ENCODE measurements around the gene RNF208.
"Not testable (repeated sequence)": the region's sequence is repeated elsewhere in the genome, so short reads cannot be mapped to it uniquely, and the experiment has no call there.

RNF208 gene

DNA sequence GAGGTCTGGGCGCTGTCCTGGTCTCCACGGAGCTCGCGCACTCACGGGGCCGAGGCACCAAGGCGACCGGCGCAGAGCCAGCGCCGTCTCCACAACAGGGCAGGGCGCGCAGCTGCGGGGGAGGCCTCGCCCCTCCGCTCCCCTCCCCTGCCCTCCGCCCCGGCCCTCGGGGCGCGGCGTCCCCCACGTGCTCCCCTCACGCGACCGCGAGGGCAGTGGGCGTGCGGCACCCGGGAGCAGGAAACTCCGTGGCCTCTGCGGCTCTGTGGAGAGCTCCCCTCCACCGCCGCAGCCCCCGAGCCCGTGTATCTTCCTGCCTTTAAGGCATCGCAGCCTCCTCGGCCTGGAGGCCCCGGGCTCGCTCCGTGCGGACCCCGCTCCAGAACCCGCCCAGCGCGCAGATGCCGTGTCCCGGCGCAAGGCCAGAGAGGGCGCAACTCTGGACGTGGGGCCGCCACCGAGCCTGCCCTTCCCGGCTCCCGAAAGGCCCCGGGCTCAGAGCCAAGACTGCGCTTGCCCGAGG, 18.3 kb upstream of the RNF208 start:
- peak; percentile 60 for DNase-seq (ENCODE audit: low read depth)

DNA sequence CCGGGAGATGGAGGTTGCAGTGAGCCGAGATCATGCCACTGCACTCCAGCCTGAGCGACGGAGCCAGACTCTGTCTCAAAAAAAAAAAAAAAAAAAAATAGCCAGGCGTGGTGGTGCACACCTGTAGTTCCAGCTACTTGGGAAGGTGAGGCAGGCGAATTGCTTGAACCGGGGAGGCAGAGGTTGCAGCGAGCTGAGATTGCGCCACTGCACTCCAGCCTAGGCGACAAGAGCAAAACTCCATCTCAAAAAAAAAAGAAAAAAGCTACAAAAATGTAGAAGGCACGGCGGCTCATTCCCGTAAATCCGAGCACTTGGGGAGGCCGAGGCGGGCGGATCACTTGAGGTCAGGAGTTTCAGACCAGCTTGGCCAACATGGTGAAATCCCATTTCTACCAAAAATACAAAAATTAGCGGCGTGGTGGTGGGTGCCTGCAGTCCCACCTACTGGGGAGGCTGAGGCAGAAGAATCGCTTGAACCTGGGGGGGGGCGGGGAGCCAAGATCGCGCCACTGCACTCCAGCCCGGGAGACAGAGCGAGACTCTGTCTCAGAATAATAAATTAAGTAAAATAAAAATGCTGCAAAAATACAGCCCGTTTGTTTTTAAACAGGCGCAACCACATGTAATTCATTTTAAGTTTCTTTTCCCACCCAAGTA, 17.6 kb upstream of the RNF208 start:
- DNase-seq (ENCODE audit: low read depth) = not testable (repeated sequence)

DNA sequence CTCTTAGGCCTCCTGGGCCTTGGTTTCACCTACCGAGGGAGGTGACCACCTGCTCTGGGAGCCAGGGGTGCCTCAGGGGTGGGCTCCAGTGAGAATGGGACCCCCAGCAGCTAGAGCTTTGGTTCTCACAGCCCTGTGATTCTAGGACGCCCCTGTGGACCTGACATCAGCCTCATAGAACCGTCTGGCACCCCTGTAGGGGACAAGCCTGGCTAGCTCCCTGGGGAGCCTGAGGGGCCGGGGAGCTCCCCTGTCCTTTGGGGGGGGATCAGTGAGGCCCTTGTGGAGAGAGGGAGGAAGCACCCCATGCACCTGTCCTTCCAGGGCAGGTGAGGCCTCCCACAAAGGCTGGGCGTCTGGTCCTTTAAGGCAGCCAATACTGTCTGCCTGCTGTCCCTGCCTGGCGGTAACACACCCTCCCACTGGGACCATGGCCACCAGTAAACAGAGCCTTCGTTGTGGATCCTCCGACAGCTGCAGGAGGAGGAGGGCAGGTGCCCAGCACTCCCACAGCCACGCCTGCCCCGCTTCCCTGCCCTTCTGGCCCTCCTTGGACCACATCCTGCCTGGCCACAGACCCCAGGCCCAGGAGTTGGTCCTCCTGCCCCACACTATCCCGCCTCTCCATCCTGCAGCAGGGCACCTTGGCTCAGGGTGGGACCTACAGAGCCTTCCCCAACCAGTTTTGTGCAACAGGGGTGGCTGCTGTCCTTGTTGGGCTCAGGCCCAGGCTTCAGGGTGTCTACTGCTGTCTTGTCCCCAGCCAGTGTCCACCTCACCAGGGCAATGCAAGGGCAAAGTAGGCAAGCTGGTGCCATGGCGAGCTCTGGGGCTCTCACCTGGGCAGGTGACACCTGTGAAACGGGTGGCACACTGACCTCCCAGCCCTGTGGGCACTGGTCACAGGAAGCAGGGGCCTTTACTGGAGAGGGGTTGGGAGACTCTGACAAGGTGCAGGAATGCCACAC, 16.0 kb upstream of the RNF208 start:
- DNase-seq (ENCODE audit: low read depth) = no peak

DNA sequence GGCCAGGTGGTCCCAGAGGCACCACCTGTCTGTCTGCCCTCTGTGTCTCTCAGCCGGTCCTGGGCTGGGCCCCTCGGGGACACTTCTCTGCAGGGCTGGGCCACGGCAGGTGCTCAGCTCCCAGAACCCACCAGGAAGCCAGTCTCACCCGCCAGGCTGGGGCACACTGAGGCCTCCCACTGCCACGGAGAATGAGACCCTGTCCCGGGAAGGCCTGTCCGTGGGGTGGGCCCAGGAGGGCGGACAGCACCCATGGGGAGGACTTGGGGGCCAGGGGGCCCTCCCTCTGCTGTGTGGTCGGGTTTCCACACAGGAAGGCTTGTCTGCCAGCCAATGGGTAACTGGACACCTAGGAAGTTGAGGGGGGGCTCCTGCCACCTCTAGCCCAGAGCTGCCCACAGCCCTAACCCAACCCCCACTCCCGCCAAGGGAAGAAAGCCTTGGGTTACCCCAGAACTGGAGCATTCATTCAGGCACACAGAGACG, 14.9 kb upstream of the RNF208 start:
- no peak for DNase-seq (ENCODE audit: low read depth)

DNA sequence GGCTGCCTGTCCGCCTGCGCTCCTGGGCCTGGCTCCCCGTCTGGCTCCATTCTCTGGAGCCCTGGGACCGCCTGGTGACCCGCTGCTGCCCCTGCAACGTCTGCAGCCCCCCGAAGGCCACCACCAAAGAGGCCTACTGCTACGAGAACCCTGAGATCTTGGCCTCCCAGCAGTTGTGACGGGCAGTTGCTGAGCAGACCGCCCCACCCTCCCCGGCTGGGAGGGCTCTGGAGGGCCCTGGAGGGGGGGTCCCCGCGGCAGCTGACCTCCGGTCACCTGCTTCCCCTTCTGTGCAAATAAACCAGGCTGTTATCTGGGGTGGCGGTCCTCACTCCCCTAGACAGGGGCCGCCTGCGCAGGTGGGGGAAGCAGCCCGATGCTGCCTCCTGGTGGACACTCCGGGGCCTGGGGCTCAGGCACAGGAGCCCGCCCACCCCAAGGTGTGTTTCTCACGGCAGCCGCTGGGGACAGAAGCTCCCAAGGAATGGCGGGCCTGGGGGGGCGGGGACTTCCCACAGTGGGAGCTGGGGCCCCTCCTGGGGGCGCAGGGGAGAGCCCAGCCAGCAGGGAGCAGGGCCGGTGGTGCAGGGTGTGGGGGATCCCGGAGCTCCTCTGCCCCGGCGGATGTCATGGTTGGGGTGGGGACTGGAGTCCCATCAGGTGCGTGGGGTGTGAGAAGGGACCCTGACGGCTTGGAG, 14.3 kb upstream of the RNF208 start:
- peak; percentile 86 for DNase-seq (ENCODE audit: low read depth)

DNA sequence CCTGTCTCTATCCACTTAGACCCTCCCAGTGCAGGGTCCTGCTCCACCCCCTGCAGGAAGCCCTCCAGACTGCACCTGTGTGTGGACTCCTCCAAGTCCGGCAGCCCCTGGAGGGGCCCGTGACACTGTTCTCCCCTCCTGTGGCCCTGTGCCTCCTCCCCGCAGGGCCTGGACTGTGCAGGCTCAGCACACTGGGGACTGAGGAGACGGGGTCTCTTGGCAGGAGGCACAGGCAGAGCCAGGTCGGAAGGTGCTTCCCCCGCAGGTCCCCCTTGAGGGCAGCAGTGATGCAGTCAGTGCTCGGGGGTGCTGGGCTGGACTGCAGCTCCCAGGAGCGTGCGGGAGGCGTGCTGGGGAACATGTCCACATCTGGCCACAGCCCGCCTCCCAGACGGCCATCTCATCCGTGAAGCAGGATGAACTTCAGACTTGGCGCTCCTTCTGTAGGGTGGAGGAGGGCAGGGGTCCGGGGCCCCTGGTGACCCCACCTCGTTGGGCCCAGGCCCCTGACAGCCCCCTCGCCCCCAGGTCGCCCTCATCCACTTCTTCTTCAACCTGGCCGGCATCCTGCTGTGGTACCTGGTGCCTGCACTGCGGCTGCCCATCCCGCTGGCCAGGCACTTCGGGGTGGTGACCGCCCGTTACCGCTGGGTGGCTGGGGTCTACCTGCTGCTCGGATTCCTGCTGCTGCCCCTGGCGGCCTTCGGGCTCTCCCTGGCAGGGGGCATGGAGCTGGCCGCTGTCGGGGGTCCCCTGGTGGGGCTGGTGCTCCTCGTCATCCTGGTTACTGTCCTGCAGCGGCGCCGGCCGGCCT, 13.6 kb upstream of the RNF208 start:
- no peak for DNase-seq (ENCODE audit: low read depth)

DNA sequence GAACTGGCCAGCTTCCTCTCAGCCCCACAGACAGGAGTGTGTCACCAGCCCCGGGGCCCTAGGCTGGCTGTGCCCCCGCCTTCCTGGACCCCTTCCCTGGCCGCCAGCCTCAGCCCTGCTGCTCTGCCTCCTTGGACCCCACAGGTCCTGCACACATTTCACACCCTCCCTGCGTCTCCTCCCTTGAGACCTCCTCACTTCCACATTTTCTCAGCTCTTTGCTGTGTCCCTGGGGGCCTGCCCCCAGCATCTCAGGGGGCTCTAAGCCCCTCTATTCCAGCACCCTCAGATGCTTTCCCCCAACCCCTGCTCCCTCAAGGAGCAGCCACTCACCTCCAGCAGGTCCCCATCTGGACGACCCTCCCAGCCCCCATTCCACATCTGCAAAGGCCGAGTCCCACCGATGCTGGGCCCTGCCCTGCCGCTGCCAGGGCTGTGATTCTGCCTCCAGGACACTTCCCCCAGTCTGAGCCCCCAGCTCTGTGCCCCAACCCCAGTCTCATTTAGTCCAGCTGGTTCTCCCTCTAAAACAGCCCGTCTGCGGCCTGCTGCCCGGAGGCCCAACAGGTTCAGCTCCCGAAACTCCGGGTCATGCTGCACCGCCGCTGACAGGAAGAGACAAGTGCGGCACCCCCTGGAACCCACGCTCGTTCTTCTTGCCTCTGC, 12.9 kb upstream of the RNF208 start:
- no peak for DNase-seq (ENCODE audit: low read depth)

DNA sequence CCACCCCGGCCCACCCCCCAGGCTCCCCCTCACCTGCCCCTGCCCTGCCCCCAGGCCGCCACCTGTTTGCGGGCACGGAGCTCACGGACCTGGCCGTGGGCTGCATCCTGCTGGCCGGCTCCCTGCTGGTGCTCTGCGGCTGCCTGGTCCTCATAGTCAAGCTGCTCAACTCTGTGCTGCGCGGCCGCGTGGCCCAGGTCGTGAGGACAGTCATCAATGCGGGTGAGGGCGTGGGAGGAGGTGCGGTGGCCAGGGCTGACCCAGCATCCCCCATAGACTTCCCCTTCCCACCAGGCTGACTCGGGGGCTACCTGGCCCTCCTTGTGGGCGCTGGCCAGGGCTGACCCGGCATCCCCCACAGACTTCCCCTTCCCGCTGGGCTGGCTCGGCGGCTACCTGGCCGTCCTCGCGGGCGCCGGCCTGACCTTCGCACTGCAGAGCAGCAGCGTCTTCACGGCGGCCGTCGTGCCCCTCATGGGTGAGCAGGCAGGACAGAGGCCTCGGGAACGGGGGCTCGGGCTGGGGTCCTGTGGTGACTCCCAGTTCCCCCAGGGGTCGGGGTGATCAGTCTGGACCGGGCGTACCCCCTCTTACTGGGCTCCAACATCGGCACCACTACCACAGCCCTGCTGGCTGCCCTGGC, 12.1 kb upstream of the RNF208 start:
- DNase-seq (ENCODE audit: low read depth) = no peak

DNA sequence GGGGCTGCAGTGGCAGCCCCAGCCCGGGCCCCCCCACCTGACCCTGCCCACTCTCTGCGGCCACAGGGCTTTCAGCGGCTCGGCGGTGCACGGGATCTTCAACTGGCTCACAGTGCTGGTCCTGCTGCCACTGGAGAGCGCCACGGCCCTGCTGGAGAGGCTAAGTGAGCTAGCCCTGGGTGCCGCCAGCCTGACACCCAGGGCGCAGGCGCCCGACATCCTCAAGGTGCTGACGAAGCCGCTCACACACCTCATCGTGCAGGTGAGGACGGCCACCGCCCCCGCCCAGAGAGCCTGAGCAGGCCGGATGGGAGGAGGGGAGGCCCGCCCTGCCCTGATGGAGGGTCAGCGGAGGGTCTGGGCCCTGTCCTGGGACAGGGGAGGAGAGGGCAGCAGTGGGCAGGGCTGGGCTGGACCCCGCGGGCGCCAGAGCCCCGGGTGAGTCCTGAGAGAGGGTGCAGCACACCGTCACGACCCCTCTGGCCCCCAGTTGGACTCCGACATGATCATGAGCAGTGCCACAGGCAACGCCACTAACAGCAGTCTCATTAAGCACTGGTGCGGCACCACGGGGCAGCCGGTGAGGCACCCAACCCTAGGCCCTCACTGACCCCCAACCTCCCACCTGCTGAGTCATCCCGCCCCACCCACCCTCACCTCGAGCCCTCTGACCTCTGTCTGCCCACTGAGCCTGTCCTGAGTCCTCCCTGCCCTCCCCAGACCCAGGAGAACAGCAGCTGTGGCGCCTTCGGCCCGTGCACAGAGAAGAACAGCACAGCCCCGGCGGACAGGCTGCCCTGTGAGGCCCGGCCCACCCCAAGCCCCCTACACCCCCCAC, 11.3 kb upstream of the RNF208 start:
- no peak for DNase-seq (ENCODE audit: low read depth)

DNA sequence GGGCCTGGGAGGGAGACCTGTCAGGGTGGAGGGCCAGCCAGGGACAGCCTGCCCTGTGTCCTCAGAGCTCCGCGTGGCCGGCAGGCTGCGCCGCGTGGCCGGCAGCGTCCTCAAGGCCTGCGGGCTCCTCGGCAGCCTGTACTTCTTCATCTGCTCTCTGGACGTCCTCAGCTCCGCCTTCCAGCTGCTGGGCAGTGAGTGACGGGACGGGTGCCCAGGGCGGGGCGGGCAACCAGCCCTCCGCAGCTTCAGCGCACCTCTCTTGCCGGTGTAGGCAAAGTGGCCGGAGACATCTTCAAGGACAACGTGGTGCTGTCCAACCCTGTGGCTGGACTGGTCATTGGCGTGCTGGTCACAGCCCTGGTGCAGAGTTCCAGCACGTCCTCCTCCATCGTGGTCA, 10.5 kb upstream of the RNF208 start:
- no peak for DNase-seq (ENCODE audit: low read depth)

DNA sequence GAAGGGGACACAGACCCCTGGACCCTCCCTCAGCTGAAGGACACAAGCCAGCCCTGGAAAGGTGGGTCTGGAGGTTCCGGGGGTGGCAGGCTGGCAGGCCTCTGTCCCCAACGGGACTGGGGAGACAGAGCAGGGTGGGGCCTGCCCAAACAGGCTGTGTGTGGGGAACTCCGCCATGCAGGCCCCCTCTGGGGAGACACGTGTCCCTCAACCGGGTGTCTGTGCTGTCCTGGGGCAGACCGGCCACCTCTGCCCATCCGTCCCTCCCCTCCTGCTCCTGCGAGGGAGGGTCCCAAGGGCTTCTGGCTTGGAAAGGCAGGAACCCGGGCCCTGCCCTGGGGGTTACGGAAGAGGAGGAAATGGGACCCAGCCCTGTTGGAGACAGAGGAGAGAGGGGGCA, 10.1 kb upstream of the RNF208 start:
- DNase-seq (ENCODE audit: low read depth) = no peak

DNA sequence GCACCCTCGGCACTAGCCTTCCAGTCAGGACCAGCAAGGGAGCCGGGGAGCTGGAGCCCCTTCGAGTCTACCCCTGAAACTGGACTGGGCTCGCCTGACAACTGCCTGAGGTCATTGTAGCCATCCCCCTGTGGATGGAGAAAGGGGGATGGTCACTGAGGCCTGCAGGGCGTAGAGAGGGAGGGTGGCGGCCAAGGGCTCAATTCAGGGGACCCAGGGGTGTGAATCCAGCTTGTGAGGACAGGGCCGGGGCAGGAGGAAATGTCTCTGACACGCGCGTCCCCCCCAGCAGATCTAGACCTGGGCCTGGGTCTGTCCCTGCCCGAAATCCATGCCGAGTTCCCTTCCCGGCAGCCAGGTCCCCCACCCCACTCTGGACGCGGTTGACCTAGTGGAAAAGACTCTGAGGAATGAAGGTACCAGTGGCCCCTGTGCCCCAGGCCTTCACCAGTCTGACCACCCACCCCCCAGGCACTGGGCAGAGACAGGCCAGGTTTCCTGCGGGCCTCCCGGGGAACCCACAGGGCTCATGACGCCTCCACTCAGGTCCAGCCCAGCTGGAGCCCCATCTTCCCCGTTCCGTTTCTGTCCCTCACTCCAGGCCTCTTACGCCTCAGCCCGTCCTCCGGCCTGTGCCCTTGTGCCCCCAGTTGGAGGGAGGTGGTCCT, 9.5 kb upstream of the RNF208 start:
- DNase-seq (ENCODE audit: low read depth) = no peak

DNA sequence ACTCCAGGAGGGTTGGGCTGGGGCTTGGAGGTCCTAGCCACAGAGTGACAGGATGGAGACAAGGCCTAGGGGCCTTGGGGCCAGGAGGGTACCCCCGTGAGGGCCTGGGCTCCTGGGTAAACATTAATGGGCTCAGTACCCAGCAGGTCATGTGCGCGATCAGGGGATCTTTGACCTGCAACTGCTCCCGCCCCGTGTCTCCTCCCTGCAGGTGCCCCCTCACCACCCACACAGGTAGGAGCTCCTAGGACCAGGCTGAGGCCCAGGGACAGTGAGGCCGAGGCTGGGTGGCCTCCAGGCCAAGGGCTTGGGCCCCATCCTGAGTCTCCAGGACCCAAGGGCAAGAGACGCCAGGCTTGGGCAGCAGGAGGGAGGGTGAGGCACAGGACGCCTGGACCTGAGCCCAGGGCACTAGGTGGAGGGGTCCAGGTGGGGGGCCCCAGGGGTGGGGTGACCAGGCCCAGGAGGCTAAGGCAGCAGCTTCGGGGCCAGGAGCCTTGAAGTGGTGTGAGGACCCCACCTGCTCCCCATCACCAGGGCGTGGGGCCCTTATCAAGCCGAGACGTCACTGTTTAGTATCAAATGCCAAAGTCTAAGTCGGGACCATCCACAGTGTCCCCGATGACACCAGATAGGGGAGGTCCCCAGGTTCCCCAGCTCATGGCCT, 8.8 kb upstream of the RNF208 start, which contains the start of gene SLC34A3:
Gene SLC34A3 (plus strand): TSS at position 197 of the 667 bp plus-strand sequence. CDS start 802 bp downstream, outside the sequence.
- no peak for DNase-seq (ENCODE audit: low read depth)

DNA sequence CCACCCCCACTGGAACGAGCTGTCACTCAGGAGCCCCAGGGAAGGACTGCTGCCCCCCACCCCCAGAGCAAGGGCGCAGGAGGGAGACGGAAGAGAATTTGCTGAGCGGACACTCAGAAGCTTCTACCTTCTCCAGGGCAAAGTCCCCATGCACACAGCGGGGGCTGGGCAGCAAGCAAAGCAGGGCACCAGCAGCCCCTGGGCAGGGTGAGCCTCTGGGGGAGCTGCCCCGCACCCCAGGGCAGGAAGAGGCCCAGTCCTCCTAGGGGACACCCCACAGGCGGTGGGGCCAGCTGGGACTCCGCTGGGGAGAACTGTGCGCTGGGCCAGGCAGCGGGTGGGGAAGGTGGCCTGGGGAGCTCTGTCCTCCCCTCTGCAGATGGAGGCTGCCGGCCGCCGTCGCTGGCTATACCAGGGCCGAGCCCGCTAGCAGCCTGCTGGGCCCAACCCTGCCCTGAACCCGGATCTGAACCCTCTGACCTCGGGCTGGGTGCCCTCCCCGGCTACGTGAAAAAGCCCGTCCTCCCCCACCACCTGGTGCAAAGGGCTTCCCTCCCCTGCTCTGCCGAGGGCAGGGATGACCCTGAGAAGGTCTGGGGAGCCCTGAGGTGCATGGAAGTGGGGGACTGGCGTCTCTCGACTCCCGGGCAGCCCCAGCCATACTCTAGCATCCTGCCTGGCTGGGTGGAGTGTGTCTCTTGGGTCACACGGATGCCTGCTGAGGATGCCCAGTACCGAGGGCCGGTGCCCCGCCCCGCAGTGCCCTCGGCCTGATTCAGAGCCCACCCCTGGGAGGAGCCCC, 8.1 kb upstream of the RNF208 start:
- no peak for DNase-seq (ENCODE audit: low read depth)

DNA sequence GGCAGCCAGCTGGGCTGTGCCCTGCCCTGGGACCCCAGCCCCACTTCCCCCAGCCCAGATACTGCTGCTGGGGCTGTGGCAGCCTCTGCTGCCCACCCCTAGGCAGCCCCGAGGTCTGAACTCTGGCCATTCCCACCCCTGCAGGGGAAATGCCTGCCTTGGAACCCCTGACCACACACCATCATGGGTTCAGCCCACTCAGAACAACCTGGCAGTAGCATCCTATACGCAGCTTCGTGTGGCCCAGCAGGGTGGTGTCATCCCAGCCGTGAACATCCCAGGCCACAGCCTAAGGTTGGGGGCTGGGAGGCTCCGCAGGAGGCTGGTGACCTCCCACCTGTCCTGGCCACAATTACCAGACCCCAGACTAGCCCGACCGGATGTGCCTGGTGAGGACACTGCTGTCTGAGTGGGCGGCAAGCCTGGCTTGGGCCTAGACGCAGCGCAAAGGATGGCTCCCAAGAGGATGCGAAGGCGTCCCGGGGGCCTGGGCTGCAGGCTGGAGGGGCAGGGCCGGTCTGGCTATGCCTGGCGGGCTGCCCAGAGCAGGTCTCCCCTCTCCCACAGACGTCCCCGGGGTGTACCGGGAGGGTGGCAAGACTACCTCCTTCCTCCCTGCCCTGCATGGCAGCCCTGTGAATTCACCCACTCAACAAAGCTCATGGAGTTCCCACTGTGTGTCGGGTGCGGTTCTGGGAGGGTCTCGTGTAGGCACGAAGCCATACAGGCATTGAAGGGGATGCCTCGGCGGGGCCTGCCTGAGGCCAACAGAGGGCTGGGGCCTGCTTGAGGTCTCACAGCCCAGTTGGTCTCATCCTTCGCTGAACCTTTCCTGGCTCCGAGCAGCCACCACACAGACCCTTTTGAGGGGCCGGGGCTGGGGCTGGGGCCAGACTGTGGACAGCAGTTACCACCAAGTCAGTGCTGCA, 7.2 kb upstream of the RNF208 start:
- no peak for DNase-seq (ENCODE audit: low read depth)

DNA sequence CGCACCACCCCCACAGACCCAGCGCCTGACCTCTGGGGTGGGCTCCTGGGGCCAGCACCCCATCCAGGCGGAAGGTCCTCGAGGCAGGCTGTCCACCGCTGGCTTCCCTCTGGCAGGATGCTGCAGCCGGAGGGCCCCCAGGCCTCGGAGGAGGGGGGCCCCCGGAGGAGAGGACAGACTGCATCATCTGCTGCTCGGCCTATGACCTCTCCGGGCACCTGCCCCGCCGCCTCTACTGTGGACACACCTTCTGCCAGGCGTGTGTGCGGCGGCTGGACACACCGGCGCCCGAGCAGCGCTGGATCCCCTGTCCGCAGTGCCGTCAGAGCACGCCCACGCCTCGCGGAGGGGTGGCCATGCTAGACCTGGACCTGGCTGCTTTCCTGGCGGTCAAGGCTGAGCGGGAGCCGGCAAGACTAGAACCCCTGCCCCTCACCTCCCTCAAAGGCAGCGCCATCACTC, 6.5 kb upstream of the RNF208 start:
- DNase-seq (ENCODE audit: low read depth) = no peak
